ENCODE data around the gene DDX3X.
"Not testable (repeated sequence)": the region's sequence is repeated elsewhere in the genome, so short reads cannot be mapped to it uniquely, and the experiment has no call there.

The DDX3X gene

DNA sequence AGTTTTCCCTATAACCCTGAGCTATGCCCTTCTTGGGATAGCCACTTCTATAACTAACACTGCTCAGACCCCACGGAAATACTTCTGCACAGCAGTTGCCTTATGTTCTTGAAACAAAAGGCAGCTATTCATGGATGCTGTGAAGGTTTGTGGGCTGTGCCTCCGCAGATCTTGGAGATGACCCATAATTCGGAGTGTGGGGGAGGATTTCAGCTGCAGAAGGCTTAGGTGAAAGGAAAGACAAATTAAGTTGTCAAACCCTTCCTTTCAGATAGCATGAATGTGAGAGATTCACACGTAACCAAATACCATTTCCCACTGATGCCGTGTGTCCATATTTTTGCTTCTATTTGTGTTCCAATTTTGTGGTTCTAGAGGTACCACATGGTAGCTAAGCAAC, 75.0 kb downstream of the DDX3X start:
- FAIRE-seq: no peak

DNA sequence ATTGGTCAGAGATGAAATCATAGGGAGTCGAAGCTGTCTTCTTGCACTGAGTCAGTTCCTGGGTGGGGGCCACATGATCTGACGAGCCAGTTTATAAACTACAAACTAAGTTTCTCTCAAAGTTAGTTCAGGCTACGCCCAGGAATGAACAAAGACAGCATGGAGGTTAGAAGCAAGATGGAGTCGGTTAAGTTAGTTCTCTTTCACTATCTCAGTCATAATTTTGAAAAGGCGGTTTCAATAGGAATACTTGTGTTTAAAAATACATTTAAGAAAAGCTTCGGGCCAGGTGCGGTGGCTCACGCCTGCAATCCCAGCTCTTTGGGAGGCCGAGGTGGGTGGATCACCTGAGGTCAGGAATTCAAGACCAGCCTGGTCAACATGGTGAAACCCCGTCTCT, 77.3 kb downstream of the DDX3X start:
- DNase-seq (ENCODE audit: insufficient read length, low spot score); FAIRE-seq: not testable (repeated sequence)

More for the DNA sequence above, 75.0 kb downstream of the DDX3X start:
- no peak for DNase-seq (ENCODE audit: insufficient read length, low spot score)

GRCh38 chrX:41412261-41413081, 78.5 kb downstream of the DDX3X start:
- no peak for FAIRE-seq
- no peak for DNase-seq (ENCODE audit: insufficient read length, low spot score)

All from HTR-8/SVneo (cell line).